NCI-H1105 (cell line): ENCODE measurements around the gene RS1.

Experiments
- DNase-seq: peaks from one replicate; lab custom pipeline; 2025; lab: John Stamatoyannopoulos, UW

RS1 gene

GRCh38 chrX:18668071-18668835 is 3.7 kb downstream of the RS1 start:
- DNase-seq, result no peak

- no peak for DNase-seq
These were observed 5.3 kb downstream of the RS1 start for GRCh38 chrX:18666614-18667013.

- no peak for DNase-seq
These were observed 7.0 kb downstream of the RS1 start for GRCh38 chrX:18664947-18665346.

- DNase-seq, result no peak
These were observed 10.6 kb downstream of the RS1 start for GRCh38 chrX:18661273-18661672.

- DNase-seq, result no peak
These were observed 16.8 kb downstream of the RS1 start for GRCh38 chrX:18654875-18655836.

GRCh38 chrX:18652636-18653035 is 19.3 kb downstream of the RS1 start:
- no peak for DNase-seq

GRCh38 chrX:18650662-18651061 is 21.2 kb downstream of the RS1 start:
- no peak for DNase-seq

- no peak for DNase-seq
These were observed 22.4 kb downstream of the RS1 start for GRCh38 chrX:18649498-18649951.

- DNase-seq, result no peak
These were observed 24.3 kb downstream of the RS1 start for GRCh38 chrX:18647621-18648020.

GRCh38 chrX:18643853-18644252 is 28.1 kb downstream of the RS1 start:
- DNase-seq, result no peak

- DNase-seq, result no peak
These were observed 28.7 kb downstream of the RS1 start for GRCh38 chrX:18643243-18643642.

GRCh38 chrX:18640686-18641085 is 31.2 kb downstream of the RS1 start:
- DNase-seq, result no peak

- no peak for DNase-seq
These were observed 32.6 kb downstream of the RS1 start for GRCh38 chrX:18639280-18639679.

- no peak for DNase-seq
These were observed 33.5 kb downstream of the RS1 start for GRCh38 chrX:18638398-18638797.

GRCh38 chrX:18630934-18631333 is 41.0 kb downstream of the RS1 start:
- DNase-seq, result no peak

- no peak for DNase-seq
These were observed 47.3 kb downstream of the RS1 start for GRCh38 chrX:18624599-18624998.

- DNase-seq, result no peak
These were observed 51.6 kb downstream of the RS1 start for GRCh38 chrX:18620349-18620748.

GRCh38 chrX:18619288-18619687 is 52.6 kb downstream of the RS1 start:
- no peak for DNase-seq

- no peak for DNase-seq
These were observed 54.5 kb downstream of the RS1 start for GRCh38 chrX:18617407-18617750.

GRCh38 chrX:18616688-18617406 is 55.1 kb downstream of the RS1 start:
- no peak for DNase-seq

- no peak for DNase-seq
These were observed 57.8 kb downstream of the RS1 start for GRCh38 chrX:18613930-18614639.

- DNase-seq, result no peak
These were observed 63.9 kb downstream of the RS1 start for GRCh38 chrX:18607966-18608365.
